Measurements from ENCODE around the gene STUM.

Gene STUM

DNA sequence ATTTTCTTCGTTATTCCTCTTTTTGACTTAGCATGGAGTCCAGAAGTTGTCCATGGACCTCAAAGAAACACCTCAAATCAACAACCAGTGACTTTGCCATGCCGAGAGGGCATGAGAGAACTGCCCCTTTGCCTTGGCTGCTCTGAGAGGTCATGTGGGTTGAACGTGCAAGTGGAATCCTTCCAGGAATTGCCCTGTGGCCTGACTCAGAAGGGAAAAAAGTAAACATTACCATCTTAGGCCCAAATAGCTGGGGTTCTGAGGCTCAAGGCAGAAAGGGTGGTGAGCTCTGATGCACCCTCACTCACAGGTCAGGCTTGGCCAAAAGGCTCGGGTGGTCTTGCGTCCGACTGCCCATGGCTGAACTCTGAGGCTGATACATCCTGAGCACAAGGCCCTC is 15.1 kb downstream of the STUM start:
- no peak for DNase-seq

DNA sequence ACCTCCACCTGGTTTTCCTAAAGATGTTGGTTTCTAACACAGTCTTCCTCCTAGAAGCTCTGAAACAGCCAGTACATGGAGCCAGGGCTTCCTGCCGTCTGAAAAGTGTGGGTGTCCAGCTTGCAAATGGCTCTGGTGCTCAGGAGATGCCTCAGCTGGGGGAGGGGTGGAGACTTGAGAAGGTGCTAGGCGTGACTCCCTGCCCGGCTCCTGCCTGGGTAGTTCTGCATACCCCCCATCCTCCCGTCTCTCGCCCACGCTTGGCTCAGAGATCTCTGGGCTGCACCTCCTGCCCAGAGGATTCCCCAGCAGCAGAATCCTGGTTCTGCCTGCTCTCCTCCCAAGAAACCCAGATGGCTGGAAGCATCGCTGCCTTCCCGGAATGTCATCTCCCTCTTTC is 16.9 kb downstream of the STUM start:
- DNase-seq = no peak

DNA sequence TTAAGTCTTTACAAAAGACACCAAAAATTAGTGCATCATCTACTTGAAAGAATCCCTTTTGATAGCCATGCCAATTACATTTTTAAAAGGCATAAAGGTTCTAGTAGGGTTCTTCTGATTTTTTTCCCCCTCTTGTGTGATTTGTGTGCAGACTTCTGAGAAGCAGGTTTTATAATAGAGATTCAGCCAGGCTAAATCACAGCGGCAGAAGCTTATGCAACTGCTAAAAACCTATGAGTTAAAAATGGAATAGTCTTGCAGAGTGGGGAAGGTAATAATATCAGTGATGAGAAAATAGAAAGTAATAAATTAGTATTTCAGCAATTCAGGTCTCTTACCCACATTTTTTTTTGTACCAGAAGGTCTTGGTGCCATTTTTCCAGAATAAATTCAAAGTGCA is 17.7 kb downstream of the STUM start:
- no peak for DNase-seq

DNA sequence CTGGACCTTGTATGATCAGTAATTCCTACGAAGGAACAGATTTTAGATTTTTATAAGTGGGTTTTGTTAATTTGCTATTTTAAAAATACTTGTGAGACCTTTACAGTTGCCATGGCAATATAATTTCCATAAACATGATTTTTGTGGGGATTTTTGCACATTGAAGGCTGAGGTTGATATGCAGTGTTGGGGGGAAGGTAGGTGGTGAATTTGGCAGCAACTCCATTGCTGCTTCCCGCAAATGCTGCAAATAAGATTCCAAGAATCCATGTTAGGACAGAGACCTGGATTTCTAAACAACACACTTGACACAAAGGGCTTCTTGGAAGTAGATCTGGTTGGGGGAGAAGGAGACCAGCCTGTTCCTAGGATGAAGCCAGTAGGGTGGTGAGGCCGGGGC is 18.2 kb downstream of the STUM start:
- DNase-seq = no peak

DNA sequence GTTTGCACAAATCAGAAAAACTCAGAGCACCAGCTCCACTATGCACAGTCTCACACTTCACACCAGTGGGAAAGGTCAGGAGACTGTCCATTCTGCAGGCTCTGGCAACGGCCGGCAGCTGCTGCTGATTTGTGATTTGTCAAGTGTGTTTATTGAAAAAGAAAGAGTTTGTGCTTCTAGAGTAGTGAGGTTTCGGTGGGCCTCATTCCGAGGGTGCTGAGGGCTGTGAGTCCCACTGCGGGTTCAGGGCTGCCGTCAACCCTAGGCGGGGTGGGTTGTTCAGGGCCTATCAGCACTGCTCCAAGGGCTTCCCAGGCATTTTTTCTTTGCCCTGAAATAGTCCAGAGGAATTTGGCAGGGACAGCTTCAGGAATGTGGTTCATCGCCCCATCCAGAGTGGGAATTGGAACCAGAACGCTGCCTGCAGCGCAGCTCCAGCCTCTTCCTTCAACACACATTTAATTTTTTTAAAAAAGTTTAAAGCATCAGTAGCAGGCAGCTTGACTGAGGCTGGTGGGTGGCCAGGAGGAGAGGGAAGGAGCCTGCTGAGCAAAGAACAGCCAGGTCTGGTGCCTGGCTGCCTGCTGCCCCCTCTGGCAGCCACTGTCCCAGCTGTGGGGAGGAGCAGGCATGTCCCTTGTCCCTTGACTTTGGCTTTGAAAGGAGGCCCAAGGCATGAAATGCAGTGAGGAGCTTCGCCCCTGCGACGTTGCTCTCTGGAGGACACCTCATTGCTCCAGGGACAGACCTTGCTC is 19.7 kb downstream of the STUM start:
- peak; percentile 37 for DNase-seq

DNA sequence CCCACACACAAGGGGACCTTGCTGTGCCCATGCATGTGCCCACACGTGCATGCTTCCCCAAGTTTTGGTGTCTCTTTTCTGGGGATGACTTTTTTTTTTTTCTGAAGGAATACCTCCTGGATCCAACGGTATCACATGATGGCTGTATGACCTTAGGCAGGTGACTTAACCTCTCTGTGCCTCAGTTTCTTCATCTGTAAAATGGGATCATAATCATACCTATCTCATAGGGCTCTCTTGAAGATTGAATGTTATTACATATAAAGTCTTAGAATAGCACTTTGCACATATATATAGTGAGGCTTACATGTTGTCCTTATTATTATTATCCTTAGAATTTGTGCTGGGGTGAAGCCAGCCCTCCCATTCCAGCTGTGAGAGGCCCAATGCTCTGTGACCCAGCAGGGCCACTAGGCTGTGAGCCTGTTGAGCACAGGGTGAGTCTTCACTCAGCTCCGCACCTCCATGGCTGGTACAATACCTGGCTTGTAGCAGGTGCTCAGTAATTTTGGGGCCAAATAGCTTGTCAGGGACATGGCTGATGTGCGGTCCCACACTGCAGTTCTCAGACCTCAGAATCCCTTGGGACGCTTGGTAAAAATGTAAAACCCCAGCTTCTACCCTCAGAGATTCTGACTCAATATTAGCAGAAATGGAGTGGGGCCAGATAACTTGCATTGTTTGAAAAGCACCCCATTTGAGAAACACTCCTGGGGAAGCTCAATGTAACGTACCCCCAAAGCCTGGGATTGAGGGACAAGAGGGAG is 20.6 kb downstream of the STUM start:
- DNase-seq = no peak

DNA sequence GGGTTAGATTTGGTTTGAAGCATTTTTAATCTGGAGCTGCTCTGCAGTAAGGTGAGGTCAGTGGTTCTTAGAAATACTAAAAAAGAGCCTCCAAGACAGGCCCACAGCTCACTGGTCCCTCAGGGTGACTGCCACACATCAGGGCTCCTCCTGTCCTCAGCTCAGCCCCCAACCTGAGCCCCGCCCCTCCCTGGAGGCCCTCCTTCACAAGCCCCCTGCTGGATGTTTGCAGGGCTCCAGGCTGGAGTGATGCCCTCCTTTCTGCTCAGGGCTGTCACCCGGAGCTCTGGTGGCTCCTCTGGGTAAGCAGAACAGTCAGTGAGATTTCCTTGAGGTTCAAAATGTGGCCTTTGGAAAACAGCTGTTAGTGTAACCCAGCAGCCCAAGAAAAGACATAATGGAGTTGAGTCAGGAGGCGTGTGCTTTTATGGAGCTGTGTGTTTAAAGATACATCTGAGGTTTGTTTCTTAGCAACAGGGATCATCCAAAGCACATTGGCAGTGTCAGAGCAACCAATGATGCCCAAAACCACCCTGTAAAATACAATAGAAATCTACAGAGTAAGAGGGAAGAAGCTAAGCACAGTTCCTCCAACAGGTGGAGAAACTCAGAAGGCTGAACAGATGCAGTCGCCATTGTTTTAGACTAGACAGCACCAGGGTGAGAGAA is 21.4 kb downstream of the STUM start:
- peak; percentile 71 for DNase-seq

DNA sequence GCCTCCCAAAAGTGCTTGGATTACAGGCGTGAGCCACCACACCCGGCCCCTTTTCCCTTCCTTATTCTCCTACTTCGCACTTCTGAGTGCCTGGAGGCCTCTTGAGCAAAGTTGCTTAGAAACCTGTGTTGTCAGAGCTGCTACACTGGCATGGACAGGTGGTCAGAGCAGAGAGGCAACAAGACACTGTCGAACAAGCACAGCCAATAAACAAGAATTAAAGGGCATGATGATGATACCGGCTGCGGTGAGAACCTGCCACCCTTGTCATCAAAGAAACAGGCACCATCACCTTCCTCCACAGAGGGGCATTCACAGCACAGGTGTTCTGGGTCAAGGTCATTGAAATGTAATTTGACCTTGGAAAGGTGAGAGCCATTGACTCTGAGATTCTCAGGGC is 23.3 kb downstream of the STUM start:
- DNase-seq = no peak

DNA sequence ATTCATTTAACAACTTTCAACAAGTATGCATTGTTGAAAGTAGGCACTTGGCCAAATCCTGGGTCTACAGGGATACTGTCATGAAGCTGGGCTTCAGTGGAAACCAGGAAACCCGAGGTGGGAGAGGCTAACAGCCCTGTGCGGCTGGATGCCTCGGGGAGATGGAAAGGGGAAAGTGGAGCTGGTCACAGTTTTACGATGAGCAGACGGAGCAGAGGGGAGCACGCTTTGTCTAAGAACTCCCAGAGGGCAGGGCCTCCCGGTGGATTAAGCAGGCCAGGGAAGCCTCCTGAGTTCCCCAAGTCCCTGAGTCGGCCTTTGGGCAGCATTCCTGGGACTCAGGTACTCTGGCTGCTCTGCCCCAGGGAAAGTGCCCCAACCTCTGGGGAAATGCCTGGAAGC is 23.8 kb downstream of the STUM start:
- DNase-seq = no peak

DNA sequence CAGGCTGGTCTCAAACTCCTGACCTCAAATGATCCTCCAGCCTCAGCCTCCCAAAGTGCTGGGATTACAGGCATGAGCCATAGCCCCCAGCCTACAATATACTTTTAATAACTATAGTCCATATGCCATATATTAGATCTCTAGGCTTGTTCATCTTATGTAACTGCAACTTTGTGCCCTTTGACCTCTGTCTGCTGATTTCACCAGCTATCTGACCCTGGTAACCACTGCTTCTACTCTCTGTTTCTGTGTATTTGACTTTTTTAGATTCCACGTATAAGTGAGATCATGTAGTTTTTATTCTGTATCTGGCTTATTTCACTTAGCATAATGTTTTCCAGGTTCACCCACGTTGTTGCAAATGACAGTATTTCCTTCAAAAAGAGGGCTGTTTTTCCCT is 25.5 kb downstream of the STUM start:
- DNase-seq = no peak

DNA sequence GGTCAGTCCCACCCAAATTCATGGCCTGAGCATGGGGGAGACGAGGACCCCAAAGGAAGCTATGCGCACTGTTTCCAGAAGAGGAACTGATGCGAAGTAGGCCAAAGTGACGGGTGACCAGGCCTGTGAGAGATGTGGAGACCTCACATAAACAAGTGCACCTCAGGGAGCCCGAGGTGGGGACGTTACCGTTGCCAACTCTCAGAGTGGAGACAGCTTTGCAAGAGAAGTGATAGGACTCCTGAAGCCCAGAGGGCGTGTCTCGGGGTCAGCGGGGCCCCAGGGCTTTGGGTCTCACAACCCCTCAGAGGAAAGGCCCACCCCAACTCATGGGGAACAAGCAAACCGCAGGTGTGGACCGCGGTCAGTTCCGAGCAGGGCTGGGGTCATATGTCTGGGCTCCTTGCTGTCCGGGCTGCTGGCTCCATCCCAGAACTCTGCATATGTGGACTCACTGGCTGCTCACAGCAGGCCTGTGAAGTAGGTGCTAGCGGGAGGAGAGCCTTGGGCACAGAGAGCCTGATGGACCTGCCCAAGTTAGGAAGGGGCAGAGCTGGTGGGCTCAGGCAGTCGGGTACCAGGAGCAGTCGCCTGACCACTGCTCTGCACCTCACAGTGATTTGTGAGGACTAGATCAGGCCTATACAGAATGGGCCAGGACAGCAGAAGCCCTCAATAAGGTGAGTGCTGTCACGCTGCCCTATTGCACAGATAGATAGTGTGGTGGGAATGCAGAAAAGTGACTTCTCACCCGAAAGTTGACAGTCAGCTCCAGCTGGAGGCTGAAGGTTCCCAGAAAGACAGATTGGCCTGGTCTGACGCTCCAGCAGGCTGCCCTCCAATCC is 26.2 kb downstream of the STUM start:
- no peak for DNase-seq

DNA sequence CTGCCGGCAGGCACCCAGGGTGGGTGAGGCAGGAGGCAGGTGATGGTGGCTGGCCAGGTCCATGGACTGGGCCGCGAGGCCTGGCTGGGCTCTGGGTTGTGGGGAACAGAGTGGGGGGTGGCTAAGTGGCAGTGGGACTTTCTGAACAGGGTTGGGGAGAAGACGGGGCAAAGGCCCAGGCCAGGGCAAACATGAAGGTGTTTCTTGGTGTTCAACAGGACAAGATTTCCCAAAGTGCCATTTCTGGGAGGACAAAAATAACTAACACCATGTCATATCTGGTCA is 26.8 kb downstream of the STUM start:
- DNase-seq = no peak

DNA sequence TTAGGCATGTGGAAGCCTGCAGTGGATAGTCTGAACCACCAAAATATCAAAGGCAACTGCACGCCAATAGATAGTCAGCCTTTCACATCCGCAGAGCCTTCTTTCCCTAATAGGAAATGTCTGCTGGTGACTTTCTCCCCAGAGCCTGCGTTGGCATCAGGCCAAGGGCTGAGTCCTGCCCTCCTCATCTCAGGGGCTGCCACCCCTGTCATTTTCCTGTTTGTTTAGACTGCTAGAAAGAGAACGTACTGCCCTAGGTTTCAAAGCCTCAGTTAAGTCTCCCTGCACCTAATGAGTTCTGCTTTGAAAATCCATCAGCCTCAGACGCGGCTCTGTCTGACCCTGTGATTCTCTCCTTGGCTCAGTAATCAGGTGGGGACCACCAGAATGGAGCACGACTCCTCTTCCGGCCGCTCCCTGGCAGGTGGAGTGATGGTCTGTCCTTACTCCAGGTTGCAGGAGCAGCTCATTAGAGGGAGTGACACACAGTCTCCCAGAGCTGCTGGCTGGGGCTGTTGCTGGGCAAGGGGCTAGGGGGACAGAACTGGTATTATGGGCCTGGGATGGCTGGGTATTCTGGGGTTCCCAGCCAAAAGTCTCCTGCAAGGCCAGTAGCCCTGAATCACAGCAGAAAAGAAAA is 27.3 kb downstream of the STUM start:
- peak; percentile 54 for DNase-seq

DNA sequence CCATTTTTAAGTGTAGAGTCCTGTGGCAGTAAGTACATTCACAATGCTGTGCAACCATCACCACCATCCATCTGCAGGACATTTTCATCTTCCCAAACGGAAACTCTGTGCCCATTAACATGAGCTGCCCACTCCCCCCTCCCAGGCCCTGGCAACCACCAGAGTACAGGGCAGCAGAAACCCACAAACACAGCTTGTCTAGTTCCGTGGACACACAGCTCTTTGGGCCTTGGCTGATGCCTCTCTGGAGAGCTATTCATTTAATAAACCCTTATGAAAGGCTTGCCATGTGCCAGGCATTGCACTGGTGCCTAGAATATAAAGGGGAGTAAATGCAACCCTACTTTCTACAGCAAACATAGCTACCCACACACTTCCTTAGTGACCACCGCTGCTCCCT is 28.0 kb downstream of the STUM start:
- no peak for DNase-seq

DNA sequence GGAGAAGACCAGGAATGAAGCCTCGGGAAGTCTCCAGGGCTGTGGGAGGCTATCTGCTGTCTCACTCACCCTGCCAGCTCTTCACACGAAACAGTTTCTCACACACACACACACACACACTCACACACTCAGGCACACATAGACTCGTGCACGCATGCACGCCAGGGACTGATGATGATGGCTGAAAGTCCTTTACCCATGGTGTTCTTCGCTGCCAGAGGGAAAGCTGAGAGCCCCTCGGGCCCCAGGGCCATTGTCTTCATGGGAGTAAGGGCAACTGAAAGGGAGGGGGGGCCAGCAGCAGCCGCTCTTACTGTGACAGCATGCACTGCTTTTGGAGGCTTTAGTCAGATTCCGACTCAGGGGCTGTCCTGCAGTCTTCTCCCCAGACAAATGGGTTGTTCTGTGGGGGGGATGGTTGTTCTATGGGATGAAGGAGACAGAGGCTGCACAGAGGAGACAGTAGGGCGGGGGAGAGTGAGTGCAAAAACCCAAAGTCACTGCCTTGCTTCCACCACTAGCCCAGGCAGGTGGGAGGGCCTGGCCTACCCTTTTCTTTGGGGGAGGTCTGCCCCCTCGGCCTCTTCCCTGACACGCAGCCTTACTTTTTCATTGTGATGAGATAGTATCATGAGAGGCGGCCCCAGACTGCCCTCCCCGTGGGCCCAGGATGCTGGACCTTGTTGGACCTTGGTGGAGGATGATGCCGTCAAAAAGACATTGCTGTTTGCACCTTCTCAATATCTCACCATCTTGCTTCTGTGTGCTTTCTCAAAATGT is 29.0 kb downstream of the STUM start:
- no peak for DNase-seq

DNA sequence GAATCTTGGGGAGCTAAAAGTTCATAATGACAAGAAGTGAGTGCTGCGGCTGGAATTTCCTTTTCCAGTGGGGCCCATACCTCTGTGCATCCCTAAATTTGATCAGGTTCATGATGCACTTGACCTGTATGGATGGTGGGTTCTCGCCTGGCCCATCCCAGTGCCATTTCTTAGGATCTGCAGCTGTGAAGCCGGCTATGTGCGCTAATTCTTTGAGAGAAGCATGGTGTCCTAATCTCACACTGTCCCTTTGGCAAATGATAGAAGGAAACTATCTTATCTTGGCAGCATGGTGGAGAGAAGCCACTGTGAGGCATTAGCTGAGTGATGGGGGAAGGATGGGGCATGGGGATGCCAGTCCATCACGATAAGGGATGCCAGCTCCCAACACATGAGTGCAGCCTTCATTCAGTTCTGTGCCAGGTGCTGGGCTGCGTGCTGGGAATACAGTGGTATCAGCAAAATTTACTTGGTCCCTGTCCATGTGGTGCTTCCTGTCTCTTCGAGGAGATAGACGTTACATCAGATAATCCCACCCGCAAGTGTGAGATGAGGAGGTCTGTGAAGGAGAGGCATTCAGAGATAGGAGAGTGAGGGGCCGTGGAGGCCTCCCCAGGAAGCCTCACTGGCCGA is 30.5 kb downstream of the STUM start:
- peak; percentile 71 for DNase-seq

DNA sequence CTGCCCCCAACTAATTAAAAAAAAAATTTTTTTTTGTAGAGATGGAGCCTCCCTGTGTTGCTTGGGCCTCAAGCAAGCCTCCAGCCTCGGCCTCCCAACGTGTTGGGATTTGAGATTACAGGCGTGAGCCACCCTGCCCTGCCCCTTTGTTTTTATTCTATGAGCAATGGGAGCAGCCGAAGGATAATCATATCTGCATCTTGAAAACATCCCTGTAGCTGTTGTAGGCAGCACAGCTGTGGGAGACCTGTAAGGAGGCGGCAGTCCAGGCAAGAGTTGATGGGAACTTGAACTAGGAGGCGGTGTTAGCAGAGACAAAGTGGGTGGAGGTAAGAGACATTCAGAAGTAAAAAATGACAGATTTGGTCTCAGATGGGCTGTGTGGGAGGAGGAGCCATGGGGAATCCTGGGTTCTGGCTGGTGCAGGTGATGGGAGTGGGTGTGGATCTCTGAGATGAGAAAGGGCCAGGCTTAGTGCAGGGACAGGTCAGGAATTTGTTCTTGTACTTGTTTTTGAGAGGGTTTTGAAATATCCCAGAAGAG is 31.3 kb downstream of the STUM start:
- DNase-seq = peak; percentile 16

DNA sequence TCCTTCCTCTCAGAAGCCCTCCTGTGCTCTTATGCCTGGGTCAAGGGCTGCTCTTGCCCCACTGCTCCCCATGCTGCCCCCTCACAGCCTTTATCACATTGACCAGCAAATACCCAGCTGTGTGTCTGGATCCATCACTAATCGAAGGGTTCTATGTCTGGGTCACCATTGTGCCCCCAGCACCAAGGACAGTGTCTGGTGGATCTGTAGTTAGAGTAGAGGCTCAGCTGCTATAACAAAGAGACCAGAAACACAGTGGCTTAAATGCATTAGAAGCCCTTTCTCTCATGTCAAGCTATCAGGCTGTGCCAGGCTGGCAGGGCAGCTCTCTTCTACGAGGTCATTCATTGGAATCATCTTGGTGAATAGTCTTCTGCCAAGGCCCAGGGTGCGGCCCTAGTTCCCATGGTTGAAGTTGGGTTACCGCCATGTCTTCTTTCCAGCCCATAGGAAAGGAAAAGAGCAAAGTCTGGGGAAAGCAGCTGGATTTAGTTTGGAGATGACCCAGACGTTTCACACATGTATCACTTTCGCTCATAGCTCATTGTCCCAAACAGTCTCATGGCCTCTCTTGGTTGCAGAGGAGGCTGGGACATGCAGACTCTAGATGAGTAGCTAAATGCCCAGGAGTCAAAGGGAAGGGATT is 32.2 kb downstream of the STUM start:
- DNase-seq = no peak

DNA sequence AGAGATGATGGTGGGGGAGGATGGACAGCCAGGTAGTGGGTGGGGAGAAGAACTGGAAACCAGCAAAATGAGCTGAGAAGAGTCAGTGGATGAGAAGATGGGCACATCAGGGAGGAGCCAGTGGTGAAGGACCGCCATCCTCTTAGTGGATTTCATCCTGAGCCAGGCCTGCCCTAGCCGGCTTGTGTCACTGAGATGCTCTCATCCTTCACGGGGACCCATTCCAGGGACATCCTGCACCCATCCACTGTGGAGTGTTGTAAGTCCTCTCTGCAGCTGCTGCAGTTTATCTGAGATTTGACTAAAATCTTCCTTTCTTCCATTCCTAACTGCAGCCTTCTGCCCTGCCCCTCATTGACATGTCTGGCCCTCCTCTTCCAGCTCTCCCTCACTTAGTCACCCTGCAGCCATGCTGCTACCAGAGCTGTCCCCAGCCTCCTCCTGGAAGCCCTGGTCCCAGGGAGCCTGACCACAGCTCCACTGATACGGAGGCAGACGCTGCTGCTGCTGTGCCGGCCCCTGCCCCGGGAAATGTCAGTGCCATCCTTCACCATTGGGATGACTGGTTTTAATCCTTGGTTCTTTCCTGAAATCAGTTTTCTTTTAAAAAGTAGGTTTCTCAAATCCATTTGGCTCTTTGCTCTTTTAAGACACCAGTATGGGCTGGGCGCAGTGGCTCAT is 33.2 kb downstream of the STUM start:
- DNase-seq = no peak

DNA sequence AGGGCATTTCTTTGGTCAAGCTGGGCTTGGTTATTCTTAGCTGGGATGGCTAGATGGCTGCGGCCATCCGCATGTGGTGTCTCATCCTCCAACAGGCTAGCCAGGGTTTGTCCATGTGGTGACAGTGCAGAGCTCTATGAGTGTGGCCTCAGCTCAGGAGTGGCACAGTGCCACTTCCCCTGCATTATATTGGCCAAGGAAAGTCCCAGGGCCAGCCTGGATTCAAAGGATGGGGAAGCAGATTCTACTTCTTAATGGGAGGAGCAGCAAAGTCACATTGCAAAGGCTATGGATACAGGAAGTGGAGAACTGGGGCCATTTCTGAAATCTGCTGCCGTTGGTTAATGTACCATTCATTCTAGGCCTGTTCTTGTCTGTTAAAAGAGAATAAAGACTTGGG is 34.4 kb downstream of the STUM start:
- DNase-seq = no peak

Measured in hematopoietic multipotent progenitor cell treated with erythropoietin and hydrocortisone succinate and interleukin-3 and kit ligand, for 6 days (in vitro differentiated cells).